ENCODE measurements around the gene MCRIP1. TPM values are rescaled to one million over a fixed set of nuclear protein-coding genes. Genes with fewer than 3 reads are reported as not detected.

MCRIP1 gene
- total RNA-seq, 4 donors from 2014 or later = 8.3 to 36.2 (median 25.2) TPM

DNA sequence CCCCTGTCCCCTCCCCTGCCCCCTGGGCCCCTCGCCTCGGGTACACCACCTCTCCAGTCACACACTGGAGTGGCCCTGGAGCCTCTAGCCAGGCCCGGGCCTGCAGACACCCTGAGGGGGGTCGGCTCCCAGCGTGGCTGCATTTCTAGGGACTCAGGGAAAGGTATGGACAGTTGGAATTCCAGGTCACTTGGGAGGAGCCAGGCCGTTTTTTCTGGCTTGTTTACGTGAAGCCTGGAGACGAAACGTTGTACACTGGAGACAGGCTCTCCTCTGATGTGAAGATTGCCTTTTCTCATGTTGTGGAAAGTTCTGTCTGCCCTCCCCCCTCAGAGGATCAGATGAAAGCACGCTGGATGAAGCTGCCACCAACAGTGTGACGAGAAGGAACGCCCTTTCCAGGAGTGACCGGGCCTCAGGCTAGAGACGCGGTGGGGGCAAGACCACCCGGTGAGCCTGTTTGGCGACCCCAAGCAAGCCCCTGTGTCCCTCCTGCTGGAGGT is 5.7 kb upstream of the MCRIP1 start:
- H3K4me1 ChIP-seq = peaks cover 72 to 76% of the 10 kb centered on the region in 2 donors
- peak overlapping the region; percentile 98 to 99 (median 99) for H3K27ac ChIP-seq
- TF ChIP-seq POLR2A (IDR thresholded peaks at IDR 0.05) = peak in 1 of 2 donors; percentile 61
- TF ChIP-seq, protein P1, sequence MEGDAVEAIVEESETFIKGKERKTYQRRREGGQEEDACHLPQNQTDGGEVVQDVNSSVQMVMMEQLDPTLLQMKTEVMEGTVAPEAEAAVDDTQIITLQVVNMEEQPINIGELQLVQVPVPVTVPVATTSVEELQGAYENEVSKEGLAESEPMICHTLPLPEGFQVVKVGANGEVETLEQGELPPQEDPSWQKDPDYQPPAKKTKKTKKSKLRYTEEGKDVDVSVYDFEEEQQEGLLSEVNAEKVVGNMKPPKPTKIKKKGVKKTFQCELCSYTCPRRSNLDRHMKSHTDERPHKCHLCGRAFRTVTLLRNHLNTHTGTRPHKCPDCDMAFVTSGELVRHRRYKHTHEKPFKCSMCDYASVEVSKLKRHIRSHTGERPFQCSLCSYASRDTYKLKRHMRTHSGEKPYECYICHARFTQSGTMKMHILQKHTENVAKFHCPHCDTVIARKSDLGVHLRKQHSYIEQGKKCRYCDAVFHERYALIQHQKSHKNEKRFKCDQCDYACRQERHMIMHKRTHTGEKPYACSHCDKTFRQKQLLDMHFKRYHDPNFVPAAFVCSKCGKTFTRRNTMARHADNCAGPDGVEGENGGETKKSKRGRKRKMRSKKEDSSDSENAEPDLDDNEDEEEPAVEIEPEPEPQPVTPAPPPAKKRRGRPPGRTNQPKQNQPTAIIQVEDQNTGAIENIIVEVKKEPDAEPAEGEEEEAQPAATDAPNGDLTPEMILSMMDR (IDR thresholded peaks at IDR 0.05 in 4 of 5, conservative IDR thresholded peaks at IDR 0.05 in 1 of 5) = no peak
- ATAC-seq = peak; percentile 16 to 41
- intact Hi-C loops (cut with DNase I; ENCODE audit: low total_unique reads) = no loop called here
- no peaks in the 10 kb centered on the region for H3K27me3 ChIP-seq
- H3K9me3 ChIP-seq = no peaks in the 10 kb centered on the region
- peak; percentile 68 to 75 for DNase-seq
- in situ Hi-C loops (cut with MboI; ENCODE audit: low sequenced_read_pairs in 4 of 4) = no loop called here
- H3K4me3 ChIP-seq = peak overlapping the region in 2 of 4 donors; percentile 4 to 13
- H3K36me3 ChIP-seq = peaks cover 0 to 6% of the 10 kb centered on the region in 2 donors

DNA sequence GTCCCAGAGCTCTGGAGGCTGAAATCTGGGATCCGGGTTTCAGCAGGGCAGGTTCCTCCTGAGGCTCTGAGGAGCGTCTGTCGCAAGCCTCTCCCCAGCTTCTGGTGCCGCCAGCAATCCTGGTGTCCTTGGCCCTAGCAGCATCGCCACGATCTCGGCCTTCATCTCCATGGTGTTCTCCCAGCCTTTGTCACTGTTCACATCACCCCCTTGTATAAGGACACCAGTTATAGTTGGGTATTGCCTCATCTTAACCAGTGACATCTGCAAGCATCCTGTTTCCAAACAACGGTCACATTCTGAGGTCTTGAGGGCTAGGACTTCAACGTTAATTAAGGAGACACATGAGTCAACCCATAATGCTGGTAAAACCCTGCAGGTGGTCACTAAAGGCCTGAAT is 4.5 kb upstream of the MCRIP1 start:
- ATAC-seq = peak; percentile 46 to 53
- H3K27ac ChIP-seq = peak overlapping the region; percentile 98 to 99 (median 99)
- H3K4me1 ChIP-seq = peaks cover 68 to 72% of the 10 kb centered on the region in 2 donors
- H3K4me3 ChIP-seq = no peak overlapping the region
- intact Hi-C loops (cut with DNase I; ENCODE audit: low total_unique reads) = no loop called here
- in situ Hi-C loops (cut with MboI; ENCODE audit: low sequenced_read_pairs in 4 of 4) = no loop called here
- H3K9me3 ChIP-seq = no peaks in the 10 kb centered on the region
- TF ChIP-seq, protein P1 (IDR thresholded peaks at IDR 0.05 in 4 of 5, conservative IDR thresholded peaks at IDR 0.05 in 1 of 5) = no peak
- peak; percentile 67 to 89 for DNase-seq
- H3K36me3 ChIP-seq = no peaks in the 10 kb centered on the region
- no peaks in the 10 kb centered on the region for H3K27me3 ChIP-seq

DNA sequence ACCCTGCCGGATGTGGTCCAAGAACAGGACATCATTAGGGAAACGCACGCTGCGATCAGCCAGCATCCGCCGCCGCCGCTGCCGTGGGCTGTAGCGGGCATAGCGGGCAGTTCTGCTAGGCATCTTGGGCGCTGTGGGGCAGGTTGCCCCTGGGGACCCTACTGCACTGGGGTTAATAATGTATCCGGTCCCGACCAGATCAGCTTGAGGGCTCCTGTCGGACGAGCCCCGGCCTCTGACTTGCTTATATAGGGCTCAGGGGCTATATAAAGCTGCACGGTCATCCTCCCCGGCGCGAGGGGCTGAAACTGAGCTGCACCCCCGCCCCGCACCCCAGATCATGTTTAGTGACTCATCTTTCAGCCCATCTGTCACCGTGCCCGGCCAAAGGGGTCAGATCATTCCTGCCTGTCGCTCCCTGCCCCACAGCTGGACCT is 1.8 kb upstream of the MCRIP1 start, which contains the start of gene PPP1R27:
Gene PPP1R27 (minus strand): TSS at position 220 of the 437 bp plus-strand sequence. CDS start 97 bp downstream, at position 123.
- H3K36me3 ChIP-seq = no peaks in the 10 kb centered on the region
- no peaks in the 10 kb centered on the region for H3K27me3 ChIP-seq
- TF ChIP-seq POLR2A (IDR thresholded peaks at IDR 0.05) = peak; percentile 99
- TF ChIP-seq, protein P1 (IDR thresholded peaks at IDR 0.05 in 4 of 5, conservative IDR thresholded peaks at IDR 0.05 in 1 of 5) = no peak
- peak within 1 kb of the TSS; percentile 98 to 99 (median 99) for H3K27ac ChIP-seq
- peaks cover 45 to 51% of the 10 kb centered on the region in 2 donors for H3K4me1 ChIP-seq
- ATAC-seq = peak; percentile 21 to 39
- in situ Hi-C loops (cut with MboI; ENCODE audit: low sequenced_read_pairs in 4 of 4) = no loop called here
- intact Hi-C loops (cut with DNase I; ENCODE audit: low total_unique reads) = loop anchor here (5.0 kb wide), 1 partner anchor 77 kb away; the partner anchor contains the start of gene PCYT2
- H3K9me3 ChIP-seq = no peaks in the 10 kb centered on the region
- peak; percentile 92 to 98 for DNase-seq
- peak within 1 kb of the TSS; percentile 65 to 86 (median 73) for H3K4me3 ChIP-seq

DNA sequence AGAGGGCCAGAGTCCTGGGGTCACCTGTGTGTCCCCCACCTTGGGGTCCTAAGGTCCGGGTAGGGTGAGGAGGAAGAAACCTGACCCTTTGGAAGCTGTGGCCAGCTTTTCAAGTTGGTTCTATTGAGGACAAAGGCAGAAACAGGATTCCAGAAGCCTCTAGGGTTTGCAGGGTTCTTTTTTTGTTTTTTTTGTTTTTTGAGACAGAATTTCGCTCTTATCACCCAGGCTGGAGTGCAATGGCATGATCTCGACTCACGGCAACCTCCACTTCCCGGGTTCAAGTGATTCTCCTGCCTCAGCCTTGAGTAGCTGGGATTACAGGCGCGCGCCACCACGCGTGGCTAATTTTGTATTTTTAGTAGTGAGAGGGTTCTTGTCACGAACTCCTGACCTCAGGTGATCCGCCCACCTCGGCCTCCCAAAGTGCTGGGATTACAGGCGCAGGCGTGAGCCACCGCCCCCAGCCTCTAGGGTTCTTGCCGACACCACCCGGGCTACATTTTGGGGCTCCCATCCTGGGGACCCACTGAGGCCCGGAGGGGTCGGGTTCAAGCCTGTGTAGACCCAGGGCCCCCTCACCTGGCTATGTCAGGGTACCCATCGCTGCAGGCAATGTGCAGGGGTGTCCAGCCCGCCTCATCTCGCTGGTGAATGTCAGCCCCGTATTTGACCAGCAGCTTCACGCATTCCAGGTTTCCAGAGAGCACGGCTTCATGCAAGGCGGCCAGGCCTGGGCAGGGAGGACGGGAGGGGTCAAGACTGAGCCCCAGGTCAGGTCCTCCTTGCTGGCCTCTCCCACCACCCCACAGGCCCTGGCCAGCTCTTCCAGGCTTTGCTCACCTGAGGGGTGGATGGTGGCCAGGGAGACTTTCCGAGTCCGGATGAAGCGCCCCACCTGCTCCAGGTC is 1.1 kb upstream of the MCRIP1 start:
- Histone ChIP-seq H3K9me3 (no peaks in the 10 kb centered on the region), H3K4me1 (peaks cover 39 to 44% of the 10 kb centered on the region in 2 donors), H3K36me3 (no peaks in the 10 kb centered on the region), H3K27ac (peak overlapping the region; percentile 98 to 99 (median 99)), H3K4me3 (peak overlapping the region; percentile 65 to 86 (median 73)), H3K27me3 (no peaks in the 10 kb centered on the region)
- intact Hi-C loops (cut with DNase I; ENCODE audit: low total_unique reads) (loop anchor here (1.0 to 5.0 kb wide), 2 partner anchors 27 to 78 kb away; partner anchors contain the start of gene PCYT2), in situ Hi-C loops (cut with MboI; ENCODE audit: low sequenced_read_pairs in 4 of 4) (no loop called here)
- ATAC-seq = no peak
- peak in 1 of 2 donors; percentile 67 for DNase-seq
- TF ChIP-seq POLR2A (IDR thresholded peaks at IDR 0.05) = no peak
- TF ChIP-seq, protein P1 (IDR thresholded peaks at IDR 0.05 in 4 of 5, conservative IDR thresholded peaks at IDR 0.05 in 1 of 5) = no peak
